PC-9 (cell line): ENCODE data around the gene TBC1D10B.

Experiments used
- CTCF ChIP-seq: fragments of 200-600 bp; sonication (generic); conservative IDR thresholded peaks from 2 replicates; pipeline ENCODE4 v1.6.1; 2017; ENCODE audit warnings: mixed run types, antibody characterized with exemption, mild to moderate bottlenecking, moderate library complexity
- EZH2 ChIP-seq: fragments of 200-600 bp; sonication (generic); IDR thresholded peaks from 2 replicates; pipeline ENCODE4 v1.8.0; 2017; ENCODE audit warnings: antibody characterized with exemption, low read depth

GRCh38 chr16:30342751-30343490 lies 27.4 kb downstream of the TBC1D10B start:
- no peak for TF ChIP-seq CTCF
- TF ChIP-seq EZH2 = no peak
